RWPE1 (cell line): ENCODE data around the gene TYW1.
"Not testable (repeated sequence)": the region's sequence is repeated elsewhere in the genome, so short reads cannot be mapped to it uniquely, and the experiment has no call there.

Source experiments
- CTCF ChIA-PET: fragments of 350-600 bp; sonication (Branson Sonifier 250); formaldehyde crosslinking; extraction: SDS; loops from one replicate; lab custom pipeline; 2021; lab: Yijun Ruan, JAX
- POLR2A ChIA-PET: fragments of 400-600 bp; formaldehyde crosslinking; extraction: SDS; loops from one replicate; lab custom pipeline; 2020; ENCODE audit warnings: antibody characterized with exemption; ENCODE audit not compliant: low non-redundant PET; lab: Yijun Ruan, JAX
- DNase-seq: peaks from one replicate; pipeline ENCODE4 v3.0.0; 2012; ENCODE audit warnings: low spot score
- H3K27ac ChIP-seq: fragments of 450-650 bp; 2 replicates; pipeline ENCODE4 v1.5.1; 2017
- CTCF ChIP-seq: fragments of 450-650 bp; conservative IDR thresholded peaks from 2 replicates; pipeline ENCODE4 v1.5.1; 2017; ENCODE audit warnings: low read depth, mild to moderate bottlenecking

Gene TYW1

GRCh38 chr7:66970310-66970709 is 26.3 kb upstream of the TYW1 start:
- no peak overlapping the region for H3K27ac ChIP-seq
- no peak for TF ChIP-seq CTCF
- ChIA-PET CTCF (no interaction called here), POLR2A (interaction anchor here (0.6 kb wide), 1 partner anchor 17 kb away, joined by 3 read pairs; no protein-coding TSS in a partner anchor)
- no peak for DNase-seq

DNA sequence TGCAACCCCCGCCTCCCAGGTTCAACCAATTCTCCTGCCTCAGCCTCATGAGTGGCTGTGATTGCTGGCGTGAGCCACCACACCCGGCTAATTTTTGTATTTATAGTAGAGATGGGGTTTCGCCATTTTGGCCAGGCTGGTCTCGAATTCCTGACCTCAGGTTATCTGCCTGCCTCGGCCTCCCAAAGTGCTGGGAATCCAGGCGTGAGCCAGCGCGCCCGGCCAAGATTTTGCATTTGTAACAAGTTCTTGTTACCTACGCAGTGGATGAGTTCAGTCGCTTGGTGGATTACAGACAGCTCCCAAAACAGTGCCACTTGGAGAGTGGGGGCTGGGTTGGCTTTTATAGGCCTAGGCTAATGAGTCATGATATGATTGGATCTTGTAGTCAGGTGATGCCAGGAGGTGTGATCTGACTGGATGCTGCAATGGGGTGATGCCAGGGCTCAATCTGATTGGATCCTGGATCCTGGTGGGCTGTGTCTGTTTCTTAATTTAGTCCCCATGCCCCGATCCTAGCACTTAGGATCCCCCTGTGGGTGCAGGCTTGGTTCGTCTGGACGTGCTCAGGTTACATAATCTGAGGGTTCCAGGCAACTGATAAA is 21.5 kb upstream of the TYW1 start:
- CTCF ChIA-PET: no interaction called here
- POLR2A ChIA-PET: interaction anchor here (0.7 kb wide), 1 partner anchor 16 kb away, joined by 8 read pairs; no protein-coding TSS in a partner anchor
- H3K27ac ChIP-seq: no peak overlapping the region
- no peak for DNase-seq
- TF ChIP-seq CTCF: no peak

DNA sequence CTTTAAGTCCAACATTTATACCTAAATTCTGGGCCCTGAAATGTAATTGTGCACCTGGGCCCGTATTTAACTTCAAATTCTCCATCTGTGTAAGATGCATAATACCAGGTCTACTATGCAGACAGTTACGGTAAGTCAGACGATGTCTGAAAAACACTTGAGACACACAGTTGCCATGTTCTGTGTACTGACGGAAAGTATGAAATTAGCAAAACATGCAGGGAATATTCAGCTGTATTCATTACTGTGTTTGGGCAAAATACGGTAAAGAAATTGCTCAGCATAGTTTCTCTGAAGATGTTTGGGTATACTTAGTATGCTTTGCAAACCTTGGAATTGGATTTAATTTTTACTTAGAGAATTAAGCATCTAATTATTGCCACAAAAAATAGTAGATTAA is 18.3 kb upstream of the TYW1 start:
- CTCF ChIA-PET, DNase-seq, H3K27ac ChIP-seq: not testable (repeated sequence)
- POLR2A ChIA-PET: interaction anchor here (0.7 kb wide), 1 partner anchor 62 kb away, joined by 7 read pairs; no protein-coding TSS in a partner anchor

DNA sequence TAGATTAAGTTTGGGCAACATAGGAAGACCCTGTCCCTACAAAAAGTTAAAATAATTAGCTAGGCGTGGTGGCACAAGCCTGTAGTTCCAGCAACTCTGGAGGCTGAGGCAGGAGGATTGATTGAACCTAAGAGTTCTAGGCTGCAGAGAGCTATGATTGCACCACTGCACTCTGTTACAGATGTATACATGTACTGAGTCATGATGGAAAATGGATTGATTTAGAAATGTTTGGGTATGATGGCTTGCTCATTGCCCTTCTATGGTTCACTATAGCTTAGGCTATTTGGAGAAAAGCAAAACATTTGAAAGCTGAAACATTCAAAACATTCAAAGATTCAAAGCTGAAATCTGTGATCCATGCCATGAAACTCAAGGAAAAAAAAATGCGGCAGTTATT is 17.6 kb upstream of the TYW1 start:
- CTCF ChIA-PET, H3K27ac ChIP-seq, DNase-seq, POLR2A ChIA-PET: not testable (repeated sequence)

DNA sequence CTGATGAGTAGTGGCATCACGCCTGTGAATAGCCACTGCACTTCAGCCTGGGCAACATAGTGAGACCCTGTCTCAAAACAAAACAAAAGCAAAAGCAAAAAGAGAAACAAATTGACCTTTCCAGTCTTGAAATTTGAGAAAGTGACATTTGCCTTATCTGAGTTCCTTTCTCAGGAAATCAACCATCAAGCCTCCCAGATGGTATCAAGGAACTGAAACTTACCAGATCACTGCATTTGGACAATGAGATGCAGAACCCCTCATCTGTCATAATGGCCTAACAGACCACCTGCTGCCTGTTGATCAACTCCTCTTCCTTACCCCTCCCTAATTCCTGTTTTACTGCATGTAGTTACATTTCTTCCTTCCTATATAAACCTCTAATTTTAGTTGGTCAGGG is 16.3 kb upstream of the TYW1 start:
- POLR2A ChIA-PET, H3K27ac ChIP-seq, DNase-seq, CTCF ChIA-PET: not testable (repeated sequence)

DNA sequence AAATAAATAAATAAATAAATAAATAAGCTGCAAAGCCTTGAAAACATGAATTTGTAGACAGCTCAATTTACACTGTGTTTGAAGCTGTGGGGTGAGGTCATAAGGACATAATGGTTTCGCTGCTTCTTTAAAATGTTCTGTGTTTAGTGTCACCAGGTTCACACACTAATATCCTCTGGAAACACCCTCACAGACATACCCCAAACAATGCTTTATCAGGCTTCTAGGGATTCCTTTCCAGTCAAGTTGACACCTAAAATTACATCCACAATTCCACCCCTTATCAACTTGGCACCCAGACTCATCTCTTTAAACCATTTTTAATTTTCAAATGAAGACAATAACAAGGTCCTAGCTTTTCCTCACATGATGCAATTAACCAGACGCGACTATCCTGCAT is 7.1 kb upstream of the TYW1 start:
- DNase-seq, POLR2A ChIA-PET, H3K27ac ChIP-seq, CTCF ChIA-PET: not testable (repeated sequence)

GRCh38 chr7:66994051-66994450 is 2.6 kb upstream of the TYW1 start:
- POLR2A ChIA-PET, DNase-seq, CTCF ChIA-PET: not testable (repeated sequence)
- H3K27ac ChIP-seq: peak overlapping the region; percentile 95

- peak overlapping the region; percentile 95 for H3K27ac ChIP-seq
- CTCF ChIA-PET: interaction anchor here (0.7 kb wide), 1 partner anchor 834 kb away, joined by 4 read pairs; no protein-coding TSS in a partner anchor
- peak; percentile 80 for TF ChIP-seq CTCF
- DNase-seq, POLR2A ChIA-PET: not testable (repeated sequence)
These were observed 2.0 kb upstream of the TYW1 start for GRCh38 chr7:66994691-66995049.

- ChIA-PET CTCF (interaction anchor here (0.6 to 0.7 kb wide), 3 partner anchors 69 to 965 kb away, joined by 4 to 8 read pairs (median 4); no protein-coding TSS in a partner anchor), POLR2A (interaction anchor here (0.7 kb wide), 1 partner anchor 255 kb away, joined by 3 read pairs; the partner anchor contains the start of gene RABGEF1)
- TF ChIP-seq CTCF: peak; percentile 45
- peak; percentile 74 for DNase-seq
- H3K27ac ChIP-seq: peak within 1 kb of the TSS; percentile 95
These were observed 1.4 kb upstream of the TYW1 start, which contains the start of gene SBDS for GRCh38 chr7:66995050-66995776. SBDS (minus strand) TSS chr7:66995586; CDS start chr7:66995417, 169 bp downstream.

DNA sequence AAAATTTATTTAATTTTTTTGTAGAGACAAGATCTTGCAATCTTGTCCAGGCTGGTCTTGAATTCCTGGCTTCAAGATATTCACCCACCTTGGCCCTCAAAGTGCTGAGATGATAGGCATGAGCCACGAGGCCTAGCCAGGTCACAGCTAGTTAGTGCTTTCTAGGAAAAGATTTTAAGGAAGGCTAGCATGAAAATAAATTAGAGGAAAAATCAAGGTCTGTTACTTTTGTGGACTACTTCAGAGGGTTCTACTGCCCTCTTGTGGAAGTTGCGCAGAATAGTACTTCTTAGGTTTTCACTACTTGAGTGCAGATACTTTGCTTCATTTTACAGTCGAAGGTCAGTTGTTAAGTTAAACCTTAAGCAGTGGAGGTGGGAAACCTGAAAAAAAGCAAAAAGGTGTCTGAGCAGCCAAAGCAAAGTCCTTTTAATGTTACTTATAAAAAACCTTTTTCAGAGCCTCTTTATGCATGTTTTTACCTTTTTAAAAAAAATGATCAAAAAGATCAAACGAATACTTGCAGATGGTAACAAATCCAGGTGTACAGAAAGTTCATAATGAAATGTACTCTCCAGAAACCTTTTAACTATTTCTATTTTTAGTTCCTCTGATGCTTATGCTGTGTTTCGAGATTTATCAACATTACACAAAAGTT is 4.1 kb downstream of the TYW1 start:
- peak overlapping the region; percentile 43 for H3K27ac ChIP-seq
- DNase-seq, CTCF ChIA-PET, POLR2A ChIA-PET: not testable (repeated sequence)

DNA sequence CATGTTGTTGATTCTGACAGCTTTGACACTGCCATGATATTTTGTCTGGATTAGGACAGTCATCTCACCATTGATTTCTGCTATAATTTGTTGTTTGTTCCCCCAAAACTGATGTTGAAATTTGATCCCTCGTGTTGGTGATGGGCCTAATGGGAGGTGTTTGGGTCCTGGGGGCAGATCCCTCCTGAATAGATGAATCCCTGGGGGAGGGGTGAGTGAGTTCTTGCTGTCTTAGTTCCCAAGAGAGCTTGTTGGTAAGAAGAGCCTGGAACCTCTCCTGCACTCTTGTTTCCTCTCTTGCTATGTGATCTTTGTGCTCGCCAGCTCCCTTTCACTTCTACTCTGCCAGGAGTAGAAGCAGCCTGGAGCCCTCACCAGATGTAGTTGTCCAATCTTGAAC is 7.5 kb downstream of the TYW1 start:
- H3K27ac ChIP-seq, CTCF ChIA-PET, DNase-seq: not testable (repeated sequence)
- POLR2A ChIA-PET: interaction anchor here (0.7 kb wide), 1 partner anchor 369 kb away, joined by 3 read pairs; no protein-coding TSS in a partner anchor
